ENCODE measurements around the gene SOX8.
"Not testable (repeated sequence)": the region's sequence is repeated elsewhere in the genome, so short reads cannot be mapped to it uniquely, and the experiment has no call there.

Gene SOX8

GRCh38 chr16:981695-982144 lies at the start of gene SOX8:
Gene SOX8, plus strand, starts transcription at chr16:981770. Its CDS starts 153 bp downstream, at chr16:981923.
- no peak for DNase-seq

- DNase-seq: no peak
Observed at GRCh38 chr16:932831-933330, 48.7 kb upstream of the SOX8 start.

GRCh38 chr16:933581-933980 lies 48.0 kb upstream of the SOX8 start:
- DNase-seq: no peak

- no peak for DNase-seq
Observed at GRCh38 chr16:934178-934577, 47.4 kb upstream of the SOX8 start.

GRCh38 chr16:935684-936083 lies 45.9 kb upstream of the SOX8 start:
- no peak for DNase-seq

GRCh38 chr16:937311-937710 lies 44.3 kb upstream of the SOX8 start:
- DNase-seq: no peak

GRCh38 chr16:937723-938122 lies 43.8 kb upstream of the SOX8 start:
- DNase-seq: no peak

- no peak for DNase-seq
Observed at GRCh38 chr16:938136-938535, 43.4 kb upstream of the SOX8 start.

GRCh38 chr16:938752-939151 lies 42.8 kb upstream of the SOX8 start:
- no peak for DNase-seq

- DNase-seq: no peak
Observed at GRCh38 chr16:939311-939710, 42.3 kb upstream of the SOX8 start.

GRCh38 chr16:939941-940340 lies 41.6 kb upstream of the SOX8 start:
- no peak for DNase-seq

- no peak for DNase-seq
Observed at GRCh38 chr16:942436-943060, 39.0 kb upstream of the SOX8 start.

GRCh38 chr16:943971-944370 lies 37.6 kb upstream of the SOX8 start:
- DNase-seq: no peak

- DNase-seq: no peak
Observed at GRCh38 chr16:945271-946047, 36.1 kb upstream of the SOX8 start.

- DNase-seq: no peak
Observed at GRCh38 chr16:946048-946395, 35.5 kb upstream of the SOX8 start.

- DNase-seq: no peak
Observed at GRCh38 chr16:947255-947921, 34.2 kb upstream of the SOX8 start.

GRCh38 chr16:947922-948303 lies 33.7 kb upstream of the SOX8 start:
- DNase-seq: not testable (repeated sequence)

GRCh38 chr16:948767-949166 lies 32.8 kb upstream of the SOX8 start:
- not testable (repeated sequence) for DNase-seq

- not testable (repeated sequence) for DNase-seq
Observed at GRCh38 chr16:950733-951573, 30.6 kb upstream of the SOX8 start.

- DNase-seq: no peak
Observed at GRCh38 chr16:951660-952301, 29.8 kb upstream of the SOX8 start.

GRCh38 chr16:952321-952720 lies 29.2 kb upstream of the SOX8 start:
- DNase-seq: no peak

GRCh38 chr16:953818-954217 lies 27.8 kb upstream of the SOX8 start:
- not testable (repeated sequence) for DNase-seq
